ENCODE results near the gene PPM1B.

DNA sequence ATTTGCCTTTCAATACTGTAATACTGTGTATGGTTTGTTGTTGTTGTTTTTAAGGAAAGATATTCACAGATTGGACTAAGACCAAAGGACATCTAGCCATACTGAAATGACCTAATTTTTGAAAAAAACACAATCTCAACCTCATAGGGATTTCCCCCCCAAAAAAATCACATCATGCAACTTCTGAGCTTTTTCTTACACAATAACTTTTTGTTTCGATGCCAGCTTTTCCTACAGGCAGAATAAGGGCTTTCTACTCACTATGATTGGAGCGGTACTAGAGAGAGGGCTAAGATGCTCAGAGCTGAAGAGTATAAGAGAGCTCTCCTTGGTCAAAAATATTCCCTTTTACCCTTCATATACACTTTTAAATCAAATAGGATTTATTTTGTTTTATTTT is 74.2 kb downstream of the PPM1B start:
- TF ChIP-seq, protein P1, sequence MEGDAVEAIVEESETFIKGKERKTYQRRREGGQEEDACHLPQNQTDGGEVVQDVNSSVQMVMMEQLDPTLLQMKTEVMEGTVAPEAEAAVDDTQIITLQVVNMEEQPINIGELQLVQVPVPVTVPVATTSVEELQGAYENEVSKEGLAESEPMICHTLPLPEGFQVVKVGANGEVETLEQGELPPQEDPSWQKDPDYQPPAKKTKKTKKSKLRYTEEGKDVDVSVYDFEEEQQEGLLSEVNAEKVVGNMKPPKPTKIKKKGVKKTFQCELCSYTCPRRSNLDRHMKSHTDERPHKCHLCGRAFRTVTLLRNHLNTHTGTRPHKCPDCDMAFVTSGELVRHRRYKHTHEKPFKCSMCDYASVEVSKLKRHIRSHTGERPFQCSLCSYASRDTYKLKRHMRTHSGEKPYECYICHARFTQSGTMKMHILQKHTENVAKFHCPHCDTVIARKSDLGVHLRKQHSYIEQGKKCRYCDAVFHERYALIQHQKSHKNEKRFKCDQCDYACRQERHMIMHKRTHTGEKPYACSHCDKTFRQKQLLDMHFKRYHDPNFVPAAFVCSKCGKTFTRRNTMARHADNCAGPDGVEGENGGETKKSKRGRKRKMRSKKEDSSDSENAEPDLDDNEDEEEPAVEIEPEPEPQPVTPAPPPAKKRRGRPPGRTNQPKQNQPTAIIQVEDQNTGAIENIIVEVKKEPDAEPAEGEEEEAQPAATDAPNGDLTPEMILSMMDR (IDR thresholded peaks at IDR 0.05): no peak
- TF ChIP-seq POLR2A (IDR thresholded peaks at IDR 0.05) (no peak), EP300 (IDR thresholded peaks at IDR 0.05) (no peak), POLR2AphosphoS5 (IDR thresholded peaks at IDR 0.05) (no peak)
